Measurements from ENCODE around the gene XPR1. TPM values are rescaled to one million over a fixed set of nuclear protein-coding genes. Genes with fewer than 3 reads are reported as not detected.

Gene XPR1
- total and polyA plus RNA-seq, 2 experiments from 2014 or later: 18.1 to 36.4 TPM

GRCh38 chr1:180630408-180631193, 1.2 kb upstream of the XPR1 start:
- Histone ChIP-seq H3K4me3 (no peak overlapping the region), H3K27ac (no peak overlapping the region), H3K27me3 (no peaks in the 10 kb centered on the region), H3K36me3 (no peaks in the 10 kb centered on the region), H3K9me3 (ENCODE audit: low read depth) (no peaks in the 10 kb centered on the region), H3K4me1 (ENCODE audit: low read depth) (peaks cover 29% of the 10 kb centered on the region)
- no peak for TF ChIP-seq CTCF (IDR thresholded peaks at IDR 0.05; ENCODE audit: low read depth, low read length)
- DNase-seq (ENCODE audit: low read depth in 1 of 2, low spot score in 1 of 2): no peak

GRCh38 chr1:180631194-180631765, 542 bp upstream of the XPR1 start:
- Histone ChIP-seq H3K4me3 (peak overlapping the region; percentile 96), H3K9me3 (ENCODE audit: low read depth) (no peaks in the 10 kb centered on the region), H3K36me3 (no peaks in the 10 kb centered on the region), H3K27ac (peak overlapping the region; percentile 66), H3K27me3 (no peaks in the 10 kb centered on the region), H3K4me1 (ENCODE audit: low read depth) (peaks cover 36% of the 10 kb centered on the region)
- no peak for TF ChIP-seq CTCF (IDR thresholded peaks at IDR 0.05; ENCODE audit: low read depth, low read length)
- DNase-seq (ENCODE audit: low read depth in 1 of 2, low spot score in 1 of 2): no peak

- peak in 1 of 2 donors; percentile 74 for DNase-seq (ENCODE audit: low read depth in 1 of 2, low spot score in 1 of 2)
- Histone ChIP-seq H3K27me3 (no peaks in the 10 kb centered on the region), H3K9me3 (ENCODE audit: low read depth) (no peaks in the 10 kb centered on the region), H3K4me1 (ENCODE audit: low read depth) (peaks cover 39% of the 10 kb centered on the region), H3K27ac (peak overlapping the region; percentile 75), H3K4me3 (peak overlapping the region; percentile 96), H3K36me3 (no peaks in the 10 kb centered on the region)
- peak; percentile 34 for TF ChIP-seq CTCF (IDR thresholded peaks at IDR 0.05; ENCODE audit: low read depth, low read length)
Measured at GRCh38 chr1:180632326-180633056, 669 bp downstream of the XPR1 start.

- TF ChIP-seq CTCF (IDR thresholded peaks at IDR 0.05; ENCODE audit: low read depth, low read length): no peak
- peak overlapping the region; percentile 75 for H3K27ac ChIP-seq
- no peaks in the 10 kb centered on the region for H3K36me3 ChIP-seq
- H3K9me3 ChIP-seq (ENCODE audit: low read depth): no peaks in the 10 kb centered on the region
- H3K4me1 ChIP-seq (ENCODE audit: low read depth): peaks cover 39% of the 10 kb centered on the region
- H3K27me3 ChIP-seq: no peaks in the 10 kb centered on the region
- DNase-seq (ENCODE audit: low read depth in 1 of 2, low spot score in 1 of 2): peak; percentile 32 to 56
- peak overlapping the region; percentile 96 for H3K4me3 ChIP-seq
Measured at GRCh38 chr1:180633057-180634056, 1.5 kb downstream of the XPR1 start.

- H3K4me3 ChIP-seq: no peak overlapping the region
- H3K27me3 ChIP-seq: no peaks in the 10 kb centered on the region
- no peaks in the 10 kb centered on the region for H3K9me3 ChIP-seq (ENCODE audit: low read depth)
- no peak overlapping the region for H3K27ac ChIP-seq
- H3K36me3 ChIP-seq: no peaks in the 10 kb centered on the region
- TF ChIP-seq CTCF (IDR thresholded peaks at IDR 0.05; ENCODE audit: low read depth, low read length): peak; percentile 13
- peak in 1 of 2 donors; percentile 69 for DNase-seq (ENCODE audit: low read depth in 1 of 2, low spot score in 1 of 2)
- peaks cover 61% of the 10 kb centered on the region for H3K4me1 ChIP-seq (ENCODE audit: low read depth)
Measured at GRCh38 chr1:180636138-180636537, 4.3 kb downstream of the XPR1 start.

All from cardiac muscle cell (in vitro differentiated cells and primary cell).